ENCODE results near the gene TMEM203.
A peak's percentile ranks its signal among the peaks of the same experiment; 100 is the strongest.

Gene TMEM203

GRCh38 chr9:137199411-137200121, 5.9 kb downstream of the TMEM203 start:
- TF ChIP-seq, protein P1, sequence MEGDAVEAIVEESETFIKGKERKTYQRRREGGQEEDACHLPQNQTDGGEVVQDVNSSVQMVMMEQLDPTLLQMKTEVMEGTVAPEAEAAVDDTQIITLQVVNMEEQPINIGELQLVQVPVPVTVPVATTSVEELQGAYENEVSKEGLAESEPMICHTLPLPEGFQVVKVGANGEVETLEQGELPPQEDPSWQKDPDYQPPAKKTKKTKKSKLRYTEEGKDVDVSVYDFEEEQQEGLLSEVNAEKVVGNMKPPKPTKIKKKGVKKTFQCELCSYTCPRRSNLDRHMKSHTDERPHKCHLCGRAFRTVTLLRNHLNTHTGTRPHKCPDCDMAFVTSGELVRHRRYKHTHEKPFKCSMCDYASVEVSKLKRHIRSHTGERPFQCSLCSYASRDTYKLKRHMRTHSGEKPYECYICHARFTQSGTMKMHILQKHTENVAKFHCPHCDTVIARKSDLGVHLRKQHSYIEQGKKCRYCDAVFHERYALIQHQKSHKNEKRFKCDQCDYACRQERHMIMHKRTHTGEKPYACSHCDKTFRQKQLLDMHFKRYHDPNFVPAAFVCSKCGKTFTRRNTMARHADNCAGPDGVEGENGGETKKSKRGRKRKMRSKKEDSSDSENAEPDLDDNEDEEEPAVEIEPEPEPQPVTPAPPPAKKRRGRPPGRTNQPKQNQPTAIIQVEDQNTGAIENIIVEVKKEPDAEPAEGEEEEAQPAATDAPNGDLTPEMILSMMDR (IDR thresholded peaks at IDR 0.05; ENCODE audit: control insufficient read depth, extremely low read depth, insufficient read depth): 0 out of 2 replicates have a peak, but pooled peaks have one; percentile 2
- DNase-seq (ENCODE audit: low read depth): no peak
- H3K4me3 ChIP-seq (ENCODE audit: low read depth, low read length): peak overlapping the region; percentile 49

GRCh38 chr9:137198902-137199283, 6.6 kb downstream of the TMEM203 start:
- no peak for DNase-seq (ENCODE audit: low read depth)
- peak overlapping the region; percentile 49 for H3K4me3 ChIP-seq (ENCODE audit: low read depth, low read length)
- TF ChIP-seq, protein P1 (IDR thresholded peaks at IDR 0.05; ENCODE audit: control insufficient read depth, extremely low read depth, insufficient read depth): no peak

DNA sequence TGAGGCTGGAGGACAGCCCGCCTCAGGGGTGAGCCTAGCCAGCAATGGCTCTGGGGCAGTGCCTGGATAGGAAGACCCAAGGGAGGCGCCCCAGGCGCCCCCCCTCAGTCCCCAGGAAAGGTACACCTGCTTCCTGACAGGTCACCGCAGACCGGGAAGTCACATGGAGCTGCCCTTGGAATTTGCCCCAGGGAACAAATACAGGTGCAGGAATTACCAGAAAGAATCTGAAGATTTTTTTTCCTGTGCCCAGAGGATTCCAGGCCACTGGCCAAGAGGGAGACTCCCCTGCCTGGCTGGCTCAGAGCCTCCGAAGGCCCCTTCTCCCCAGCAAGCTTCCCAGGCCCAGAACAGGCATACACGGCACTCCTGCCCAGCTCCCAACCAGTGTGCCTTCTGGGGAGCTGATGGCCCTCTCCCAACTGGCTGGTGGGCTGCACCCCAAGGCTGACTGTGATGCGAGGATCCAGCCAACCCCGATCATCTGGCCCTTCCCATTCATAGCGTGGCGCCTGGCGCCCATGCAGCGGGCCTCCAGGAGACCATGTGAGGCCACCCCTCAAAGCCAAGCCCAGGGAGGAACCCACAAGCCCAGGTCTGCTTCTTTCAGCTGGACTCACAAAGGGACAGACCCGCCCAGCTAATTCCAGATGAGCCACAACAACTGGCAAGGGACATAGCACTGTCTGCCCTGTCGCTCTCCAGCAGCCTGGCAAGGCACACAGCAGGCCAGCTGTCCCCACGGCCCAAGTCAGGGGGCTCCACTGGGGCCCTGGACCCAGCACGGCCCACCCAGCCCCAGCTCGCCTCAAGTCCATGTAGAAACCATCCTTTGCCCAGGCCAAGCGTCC, 7.2 kb downstream of the TMEM203 start:
- H3K4me3 ChIP-seq (ENCODE audit: low read depth, low read length): peak overlapping the region; percentile 49
- TF ChIP-seq, protein P1 (IDR thresholded peaks at IDR 0.05; ENCODE audit: control insufficient read depth, extremely low read depth, insufficient read depth): no peak
- DNase-seq (ENCODE audit: low read depth): peak; percentile 73

DNA sequence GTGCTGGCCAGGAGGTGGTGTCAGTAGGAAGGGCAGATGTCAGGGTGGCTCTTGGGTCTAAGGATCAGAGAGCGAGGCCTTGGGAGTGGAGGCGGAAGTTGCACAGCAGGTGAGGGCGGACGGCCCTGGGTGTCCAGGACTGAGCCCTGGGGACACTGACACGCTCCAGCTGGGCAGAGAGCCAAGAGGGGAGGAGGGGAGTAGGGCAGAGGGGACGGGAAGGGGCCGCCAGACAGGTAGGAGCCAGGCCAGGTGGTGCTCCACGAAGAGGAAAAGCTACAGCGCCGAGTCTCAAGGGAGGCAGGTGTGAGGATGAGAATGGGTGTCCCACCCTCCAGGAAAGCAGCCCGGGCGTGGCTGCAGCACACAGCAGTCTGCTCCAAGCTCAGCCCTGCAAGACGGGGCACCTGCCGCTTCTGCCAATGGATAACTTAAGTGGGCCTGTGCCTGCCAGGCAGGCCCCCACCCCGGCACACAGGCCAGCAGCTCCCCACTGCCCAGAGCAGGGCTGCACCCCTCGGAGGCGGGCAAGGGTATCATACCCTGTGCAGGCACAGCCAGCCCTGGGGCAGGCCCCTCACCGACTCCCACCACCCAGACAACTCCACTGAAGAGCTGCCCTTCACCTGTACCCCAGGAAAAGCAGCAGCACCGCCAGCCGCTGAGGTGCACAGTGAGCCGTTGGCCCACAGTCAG, 9.8 kb downstream of the TMEM203 start:
- DNase-seq (ENCODE audit: low read depth): no peak
- peak overlapping the region; percentile 42 for H3K4me3 ChIP-seq (ENCODE audit: low read depth, low read length)
- TF ChIP-seq, protein P1 (IDR thresholded peaks at IDR 0.05; ENCODE audit: control insufficient read depth, extremely low read depth, insufficient read depth): no peak

GRCh38 chr9:137194909-137195308, 10.5 kb downstream of the TMEM203 start:
- no peak for DNase-seq (ENCODE audit: low read depth)
- H3K4me3 ChIP-seq (ENCODE audit: low read depth, low read length): peak overlapping the region; percentile 42
- TF ChIP-seq, protein P1 (IDR thresholded peaks at IDR 0.05; ENCODE audit: control insufficient read depth, extremely low read depth, insufficient read depth): no peak

GRCh38 chr9:137194388-137194787, 11.1 kb downstream of the TMEM203 start:
- DNase-seq (ENCODE audit: low read depth): no peak

More at GRCh38 chr9:137194388-137194787, 11.1 kb downstream of the TMEM203 start:
- peak overlapping the region; percentile 42 for H3K4me3 ChIP-seq (ENCODE audit: low read depth, low read length)
- TF ChIP-seq, protein P1 (IDR thresholded peaks at IDR 0.05; ENCODE audit: control insufficient read depth, extremely low read depth, insufficient read depth): no peak

All from LNCaP clone FGC (cell line).